Trophoblast cell (in vitro differentiated cells and primary cell): ENCODE results near the gene SLC12A3.

Source experiments
- DNase-seq, 2 donors: peaks; one replicate each; pipeline ENCODE4 v3.0.0-alpha.2; 2016
- H2AFZ ChIP-seq: 2 replicates; pipeline ENCODE4 v1.6.1; 2013; ENCODE audit warnings: low read length, moderate library complexity, mild to moderate bottlenecking; ENCODE audit not compliant: insufficient read depth, poor library complexity
- H2AK5ac ChIP-seq: 2 replicates; pipeline ENCODE4 v1.6.1; 2013; ENCODE audit warnings: mild to moderate bottlenecking, low read length
- H2BK120ac ChIP-seq: 2 replicates; pipeline ENCODE4 v1.6.1; 2013; ENCODE audit warnings: low read length, mild to moderate bottlenecking, moderate library complexity; ENCODE audit not compliant: insufficient read depth, poor library complexity
- H2BK12ac ChIP-seq: 2 replicates; pipeline ENCODE4 v1.6.1; 2013; ENCODE audit warnings: mild to moderate bottlenecking, low read length, moderate library complexity
- H2BK5ac ChIP-seq: 2 replicates; pipeline ENCODE4 v1.6.1; 2013; ENCODE audit warnings: low read length, low read depth, moderate library complexity, mild to moderate bottlenecking; ENCODE audit not compliant: poor library complexity
- H3K14ac ChIP-seq: 2 replicates; pipeline ENCODE4 v1.6.1; 2013; ENCODE audit warnings: mild to moderate bottlenecking, low read length
- H3K18ac ChIP-seq: 2 replicates; pipeline ENCODE4 v1.6.1; 2013; ENCODE audit warnings: mild to moderate bottlenecking, low read length
- H3K23ac ChIP-seq: 2 replicates; pipeline ENCODE4 v1.6.1; 2013; ENCODE audit warnings: low read length
- H3K27ac ChIP-seq: 2 replicates; pipeline ENCODE4 v1.5.1; 2013; ENCODE audit warnings: low read depth, mild to moderate bottlenecking, inconsistent platforms, low read length, moderate library complexity
- H3K27me3 ChIP-seq: 2 replicates; pipeline ENCODE4 v1.6.1; 2013; ENCODE audit warnings: inconsistent platforms, mild to moderate bottlenecking, low read length, moderate library complexity; ENCODE audit not compliant: insufficient read depth
- H3K36me3 ChIP-seq, 2 experiments: 1 replicate in 1 of 2; 2 replicates in 1 of 2; pipeline ENCODE4 v1.6.1; 2013; ENCODE audit warnings: low read length in 2 of 2, mild to moderate bottlenecking in 2 of 2, moderate library complexity in 1 of 2; ENCODE audit not compliant: insufficient read depth in 2 of 2, control insufficient read depth in 1 of 2
- H3K4ac ChIP-seq: 2 replicates; pipeline ENCODE4 v1.6.1; 2013; ENCODE audit warnings: low read depth, mild to moderate bottlenecking, low read length, moderate library complexity
- H3K4me1 ChIP-seq, 2 experiments: 1 replicate in 1 of 2; 2 replicates in 1 of 2; pipeline ENCODE4 v1.6.1; 2013; ENCODE audit warnings: low read length in 2 of 2, mild to moderate bottlenecking in 2 of 2, moderate library complexity in 1 of 2; ENCODE audit not compliant: insufficient read depth in 2 of 2, control insufficient read depth in 1 of 2
- H3K4me2 ChIP-seq: 2 replicates; pipeline ENCODE4 v1.6.1; 2013; ENCODE audit warnings: inconsistent platforms, mild to moderate bottlenecking, low read length, moderate library complexity
- H3K4me3 ChIP-seq: 2 replicates; pipeline ENCODE4 v1.5.1; 2013; ENCODE audit warnings: mild to moderate bottlenecking, low read depth, low read length, inconsistent platforms
- H3K79me1 ChIP-seq: one replicate; pipeline ENCODE4 v1.6.1; 2013; ENCODE audit warnings: low read length
- H3K79me2 ChIP-seq: 2 replicates; pipeline ENCODE4 v1.6.1; 2013; ENCODE audit warnings: low read length, mild to moderate bottlenecking; ENCODE audit not compliant: control insufficient read depth, insufficient read depth, poor library complexity
- H3K9ac ChIP-seq: 2 replicates; pipeline ENCODE4 v1.6.1; 2013; ENCODE audit warnings: mild to moderate bottlenecking, low read length
- H3K9me3 ChIP-seq: 2 replicates; pipeline ENCODE4 v1.6.1; 2013; ENCODE audit warnings: low read depth, mild to moderate bottlenecking, control low read depth, inconsistent platforms, low read length; ENCODE audit not compliant: insufficient read depth
- H4K12ac ChIP-seq: 2 replicates; pipeline ENCODE4 v1.6.1; 2013; ENCODE audit warnings: low read depth, mild to moderate bottlenecking, low read length, moderate library complexity
- H4K8ac ChIP-seq: 2 replicates; pipeline ENCODE4 v1.6.1; 2013; ENCODE audit warnings: low read depth, mild to moderate bottlenecking, low read length, moderate library complexity
- H4K91ac ChIP-seq: one replicate; pipeline ENCODE4 v1.6.1; 2013; ENCODE audit warnings: low read depth, mild to moderate bottlenecking, low read length, moderate library complexity
- WGBS: extraction: QIAGEN DNeasy Blood & Tissue Kit; methylation state at CpG from one replicate; pipeline ENCODE4 v1.1.7; 2013; ENCODE audit warnings: missing lambda C conversion rate; ENCODE audit not compliant: insufficient read length, insufficient coverage; ENCODE audit errors: extremely low coverage; 5-methylcytosine and 5-hydroxymethylcytosine counted together

SLC12A3 gene

GRCh38 chr16:56956756-56957155 is 91.7 kb downstream of the SLC12A3 start:
- Histone ChIP-seq H2BK5ac (no peak overlapping the region), H2AFZ (no peak overlapping the region), H3K4me3 (no peak overlapping the region), H3K27ac (no peak overlapping the region), H2BK12ac (no peak overlapping the region), H3K14ac (no peak overlapping the region), H3K23ac (no peak overlapping the region), H3K4me2 (no peak overlapping the region), H3K79me1 (no peaks in the 10 kb centered on the region), H2BK120ac (no peak overlapping the region), H3K79me2 (no peaks in the 10 kb centered on the region), H3K9ac (no peak overlapping the region), H3K18ac (no peak overlapping the region), H2AK5ac (no peak overlapping the region), H3K4ac (no peak overlapping the region), H3K36me3 (no peaks in the 10 kb centered on the region), H4K91ac (no peak overlapping the region), H3K27me3 (no peaks in the 10 kb centered on the region), H3K9me3 (no peaks in the 10 kb centered on the region), H4K12ac (no peak overlapping the region), H4K8ac (no peak overlapping the region), H3K4me1 (no peaks in the 10 kb centered on the region)
- no CpG with 5 or more reads among the region's 4 CpGs for WGBS
- no peak for DNase-seq

- Histone ChIP-seq H3K79me1 (no peaks in the 10 kb centered on the region), H2BK12ac (no peak overlapping the region), H2AK5ac (no peak overlapping the region), H3K27ac (no peak overlapping the region), H4K12ac (no peak overlapping the region), H3K14ac (no peak overlapping the region), H2BK120ac (no peak overlapping the region), H3K18ac (no peak overlapping the region), H3K4me3 (no peak overlapping the region), H3K4ac (no peak overlapping the region), H2BK5ac (no peak overlapping the region), H3K23ac (no peak overlapping the region), H4K91ac (no peak overlapping the region), H3K4me1 (no peaks in the 10 kb centered on the region), H3K79me2 (no peaks in the 10 kb centered on the region), H3K9ac (no peak overlapping the region), H3K36me3 (no peaks in the 10 kb centered on the region), H3K27me3 (no peaks in the 10 kb centered on the region), H4K8ac (no peak overlapping the region), H2AFZ (no peak overlapping the region), H3K9me3 (no peaks in the 10 kb centered on the region), H3K4me2 (no peak overlapping the region)
- WGBS, result no CpG with 5 or more reads among the region's 13 CpGs
- DNase-seq, result peak; percentile 77 to 82
Measured at GRCh38 chr16:56960681-56961281, 95.8 kb downstream of the SLC12A3 start.

- H4K91ac ChIP-seq, result no peak overlapping the region
- no peak overlapping the region for H3K14ac ChIP-seq
- no CpG with 5 or more reads among the region's 3 CpGs for WGBS
Measured at GRCh38 chr16:56961386-56961785, 96.4 kb downstream of the SLC12A3 start.

GRCh38 chr16:56961851-56962281 is 96.9 kb downstream of the SLC12A3 start, which contains the start of gene CETP:
Gene CETP (plus strand): TSS chr16:56961950. CDS start chr16:56961980, 30 bp downstream.
- no CpG with 5 or more reads among the region's 12 CpGs for WGBS
- H3K27me3 ChIP-seq, result no peaks in the 10 kb centered on the region

More at GRCh38 chr16:56961386-56961785, 96.4 kb downstream of the SLC12A3 start:
- Histone ChIP-seq H3K27me3 (no peaks in the 10 kb centered on the region), H2AK5ac (no peak overlapping the region), H3K79me1 (no peaks in the 10 kb centered on the region), H3K4me1 (no peaks in the 10 kb centered on the region), H4K8ac (no peak overlapping the region), H3K36me3 (no peaks in the 10 kb centered on the region), H2AFZ (no peak overlapping the region), H3K4me2 (no peak overlapping the region), H3K23ac (no peak overlapping the region), H2BK12ac (no peak overlapping the region), H3K27ac (no peak overlapping the region), H3K4ac (no peak overlapping the region), H3K4me3 (no peak overlapping the region), H2BK5ac (no peak overlapping the region), H2BK120ac (no peak overlapping the region), H3K9ac (no peak overlapping the region), H3K18ac (no peak overlapping the region), H3K79me2 (no peaks in the 10 kb centered on the region), H4K12ac (no peak overlapping the region), H3K9me3 (no peaks in the 10 kb centered on the region)
- DNase-seq, result no peak

More at GRCh38 chr16:56961851-56962281, 96.9 kb downstream of the SLC12A3 start, which contains the start of gene CETP:
- Histone ChIP-seq H2BK5ac (no peak within 1 kb of the TSS), H3K14ac (no peak within 1 kb of the TSS), H2BK12ac (no peak within 1 kb of the TSS), H3K9ac (no peak within 1 kb of the TSS), H4K91ac (no peak within 1 kb of the TSS), H2AK5ac (no peak within 1 kb of the TSS), H3K36me3 (no peaks in the 10 kb centered on the region), H3K4me2 (no peak within 1 kb of the TSS), H3K18ac (no peak within 1 kb of the TSS), H4K8ac (no peak within 1 kb of the TSS), H2BK120ac (no peak within 1 kb of the TSS), H3K4me3 (peak within 1 kb of the TSS; percentile 15), H3K79me2 (no peaks in the 10 kb centered on the region), H3K27ac (no peak within 1 kb of the TSS), H3K23ac (no peak within 1 kb of the TSS), H4K12ac (no peak within 1 kb of the TSS), H3K4me1 (no peaks in the 10 kb centered on the region), H3K4ac (no peak within 1 kb of the TSS), H2AFZ (no peak within 1 kb of the TSS), H3K79me1 (no peaks in the 10 kb centered on the region), H3K9me3 (no peaks in the 10 kb centered on the region)
- no peak for DNase-seq
